DOHH2 (cell line): ENCODE measurements around the gene IHH.
A peak's percentile ranks its signal among the peaks of the same experiment; 100 is the strongest.

Source experiments
- H3F3A ChIP-seq: fragments of 200-600 bp; sonication (generic), shearing (Covaris generic); 2 replicates; pipeline ENCODE4 v1.6.0; 2016; ENCODE audit warnings: antibody characterized with exemption, mild to moderate bottlenecking; ENCODE audit not compliant: control insufficient read depth, insufficient read depth
- H3K27ac ChIP-seq: fragments of 200-600 bp; sonication (generic); 2 replicates; pipeline ENCODE4 v1.5.1; 2014; ENCODE audit warnings: low read depth, mild to moderate bottlenecking, low read length, moderate library complexity
- H3K27me3 ChIP-seq: fragments of 200-600 bp; sonication (generic); 2 replicates; pipeline ENCODE4 v1.6.1; 2014; ENCODE audit warnings: mild to moderate bottlenecking, low read length, mixed read lengths; ENCODE audit not compliant: control insufficient read depth
- H3K36me3 ChIP-seq: fragments of 200-600 bp; sonication (generic); 2 replicates; pipeline ENCODE4 v1.6.1; 2014; ENCODE audit warnings: mild to moderate bottlenecking, low read length, moderate library complexity, mixed read lengths; ENCODE audit not compliant: control insufficient read depth
- H3K4me1 ChIP-seq: fragments of 200-600 bp; sonication (generic); 2 replicates; pipeline ENCODE4 v1.6.1; 2014; ENCODE audit warnings: mild to moderate bottlenecking, low read length, mixed read lengths; ENCODE audit not compliant: control insufficient read depth
- H3K4me2 ChIP-seq: fragments of 200-600 bp; sonication (generic); 2 replicates; pipeline ENCODE4 v1.6.0; 2014; ENCODE audit warnings: mild to moderate bottlenecking, low read length, moderate library complexity
- H3K4me3 ChIP-seq: fragments of 200-600 bp; sonication (generic); 2 replicates; pipeline ENCODE4 v1.5.1; 2014; ENCODE audit warnings: mild to moderate bottlenecking, low read length, mixed read lengths
- H3K79me2 ChIP-seq: fragments of 200-600 bp; sonication (generic); 2 replicates; pipeline ENCODE4 v1.6.1; 2014; ENCODE audit warnings: mild to moderate bottlenecking, low read length, mixed read lengths; ENCODE audit not compliant: control insufficient read depth
- H3K9me2 ChIP-seq: fragments of 200-600 bp; sonication (generic); replicated peaks from 2 replicates; pipeline ENCODE4 v1.6.1; 2014; ENCODE audit warnings: mild to moderate bottlenecking, low read length, mixed read lengths; ENCODE audit not compliant: control insufficient read depth
- H3K9me3 ChIP-seq: fragments of 200-600 bp; sonication (generic); 2 replicates; pipeline ENCODE4 v1.6.1; 2014; ENCODE audit warnings: antibody characterized with exemption, low read length, mixed read lengths; ENCODE audit not compliant: control insufficient read depth, insufficient read depth
- H4K20me1 ChIP-seq: fragments of 200-600 bp; sonication (generic); 2 replicates; pipeline ENCODE4 v1.6.0; 2014; ENCODE audit warnings: low read depth, mild to moderate bottlenecking, antibody characterized with exemption, low read length, moderate library complexity; ENCODE audit not compliant: control insufficient read depth, insufficient read depth
- EZH2phosphoT487 ChIP-seq: fragments of 200-600 bp; sonication (generic); IDR thresholded peaks from 2 replicates; pipeline ENCODE4 v1.6.1; 2017; ENCODE audit warnings: borderline replicate concordance, mild to moderate bottlenecking, antibody characterized with exemption, low read length, moderate library complexity, mixed read lengths
- TF ChIP-seq, protein P1 (sequence below): fragments of 200-600 bp; sonication (generic); IDR thresholded peaks from one replicate; pipeline ENCODE4 v1.5.1; 2014; ENCODE audit warnings: antibody characterized with exemption, mild to moderate bottlenecking, low read depth, low read length; ENCODE audit not compliant: poor library complexity, severe bottlenecking

The IHH gene

DNA sequence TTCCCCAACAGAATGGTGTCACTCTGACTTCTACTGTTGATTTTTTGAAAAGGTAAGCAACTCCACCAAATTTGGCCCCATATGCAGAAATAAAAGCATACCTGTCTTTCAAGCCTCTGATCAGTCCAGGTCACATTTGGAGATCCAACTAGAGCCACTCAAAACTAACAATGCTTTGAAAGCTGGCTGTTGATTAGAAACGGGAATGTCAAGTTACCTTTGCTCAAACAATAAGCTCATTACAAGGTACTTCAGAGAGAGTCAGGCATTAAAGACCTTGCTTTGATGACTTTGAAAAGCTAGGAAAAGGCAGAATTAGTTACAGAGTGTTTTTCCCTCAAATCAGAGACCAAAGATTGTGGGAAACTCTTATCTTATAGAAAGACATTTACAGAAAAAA lies 4.8 kb upstream of the IHH start:
- no peaks in the 10 kb centered on the region for H3K36me3 ChIP-seq
- H3K4me1 ChIP-seq: no peaks in the 10 kb centered on the region
- no peaks in the 10 kb centered on the region for H3K9me3 ChIP-seq
- H3K27ac ChIP-seq: no peak overlapping the region
- H3K4me2 ChIP-seq: no peak overlapping the region
- 0 out of 2 replicates have a peak, but pooled peaks cover 3% of the 10 kb centered on the region for H4K20me1 ChIP-seq
- no peak overlapping the region for H3K4me3 ChIP-seq
- H3K9me2 ChIP-seq: no peaks in the 10 kb centered on the region
- H3F3A ChIP-seq: no peaks in the 10 kb centered on the region
- H3K27me3 ChIP-seq: peaks cover 24% of the 10 kb centered on the region
- TF ChIP-seq EZH2phosphoT487: no peak
- TF ChIP-seq, protein P1, sequence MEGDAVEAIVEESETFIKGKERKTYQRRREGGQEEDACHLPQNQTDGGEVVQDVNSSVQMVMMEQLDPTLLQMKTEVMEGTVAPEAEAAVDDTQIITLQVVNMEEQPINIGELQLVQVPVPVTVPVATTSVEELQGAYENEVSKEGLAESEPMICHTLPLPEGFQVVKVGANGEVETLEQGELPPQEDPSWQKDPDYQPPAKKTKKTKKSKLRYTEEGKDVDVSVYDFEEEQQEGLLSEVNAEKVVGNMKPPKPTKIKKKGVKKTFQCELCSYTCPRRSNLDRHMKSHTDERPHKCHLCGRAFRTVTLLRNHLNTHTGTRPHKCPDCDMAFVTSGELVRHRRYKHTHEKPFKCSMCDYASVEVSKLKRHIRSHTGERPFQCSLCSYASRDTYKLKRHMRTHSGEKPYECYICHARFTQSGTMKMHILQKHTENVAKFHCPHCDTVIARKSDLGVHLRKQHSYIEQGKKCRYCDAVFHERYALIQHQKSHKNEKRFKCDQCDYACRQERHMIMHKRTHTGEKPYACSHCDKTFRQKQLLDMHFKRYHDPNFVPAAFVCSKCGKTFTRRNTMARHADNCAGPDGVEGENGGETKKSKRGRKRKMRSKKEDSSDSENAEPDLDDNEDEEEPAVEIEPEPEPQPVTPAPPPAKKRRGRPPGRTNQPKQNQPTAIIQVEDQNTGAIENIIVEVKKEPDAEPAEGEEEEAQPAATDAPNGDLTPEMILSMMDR: no peak
- H3K79me2 ChIP-seq: no peaks in the 10 kb centered on the region

DNA sequence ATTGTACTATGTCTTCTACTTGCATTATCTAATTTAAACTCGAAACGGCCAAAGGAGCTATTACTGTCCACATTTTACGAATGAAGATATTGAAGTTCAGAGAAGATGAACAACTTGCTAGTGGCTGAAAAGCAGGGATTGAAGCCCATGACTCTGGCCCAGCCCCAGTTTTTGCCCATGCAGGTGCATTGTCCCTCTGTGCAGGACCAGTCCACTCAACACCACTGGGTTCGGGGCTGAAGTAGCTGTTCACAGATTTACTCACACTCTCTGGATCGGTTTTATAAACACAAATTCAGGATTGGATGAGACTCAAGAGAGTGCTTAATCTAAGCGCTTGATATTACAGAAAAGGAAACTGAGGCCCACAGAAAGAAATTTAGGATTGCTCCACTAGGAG lies 1.4 kb upstream of the IHH start:
- TF ChIP-seq EZH2phosphoT487: no peak
- TF ChIP-seq, protein P1: no peak
- Histone ChIP-seq H3K79me2 (no peaks in the 10 kb centered on the region), H3F3A (no peaks in the 10 kb centered on the region), H3K27ac (no peak overlapping the region), H3K4me2 (no peak overlapping the region), H4K20me1 (peaks cover 3% of the 10 kb centered on the region; the same call in 1 of the 2 replicates), H3K9me3 (no peaks in the 10 kb centered on the region), H3K9me2 (no peaks in the 10 kb centered on the region), H3K27me3 (peaks cover 56% of the 10 kb centered on the region), H3K36me3 (no peaks in the 10 kb centered on the region), H3K4me3 (no peak overlapping the region), H3K4me1 (no peaks in the 10 kb centered on the region)

DNA sequence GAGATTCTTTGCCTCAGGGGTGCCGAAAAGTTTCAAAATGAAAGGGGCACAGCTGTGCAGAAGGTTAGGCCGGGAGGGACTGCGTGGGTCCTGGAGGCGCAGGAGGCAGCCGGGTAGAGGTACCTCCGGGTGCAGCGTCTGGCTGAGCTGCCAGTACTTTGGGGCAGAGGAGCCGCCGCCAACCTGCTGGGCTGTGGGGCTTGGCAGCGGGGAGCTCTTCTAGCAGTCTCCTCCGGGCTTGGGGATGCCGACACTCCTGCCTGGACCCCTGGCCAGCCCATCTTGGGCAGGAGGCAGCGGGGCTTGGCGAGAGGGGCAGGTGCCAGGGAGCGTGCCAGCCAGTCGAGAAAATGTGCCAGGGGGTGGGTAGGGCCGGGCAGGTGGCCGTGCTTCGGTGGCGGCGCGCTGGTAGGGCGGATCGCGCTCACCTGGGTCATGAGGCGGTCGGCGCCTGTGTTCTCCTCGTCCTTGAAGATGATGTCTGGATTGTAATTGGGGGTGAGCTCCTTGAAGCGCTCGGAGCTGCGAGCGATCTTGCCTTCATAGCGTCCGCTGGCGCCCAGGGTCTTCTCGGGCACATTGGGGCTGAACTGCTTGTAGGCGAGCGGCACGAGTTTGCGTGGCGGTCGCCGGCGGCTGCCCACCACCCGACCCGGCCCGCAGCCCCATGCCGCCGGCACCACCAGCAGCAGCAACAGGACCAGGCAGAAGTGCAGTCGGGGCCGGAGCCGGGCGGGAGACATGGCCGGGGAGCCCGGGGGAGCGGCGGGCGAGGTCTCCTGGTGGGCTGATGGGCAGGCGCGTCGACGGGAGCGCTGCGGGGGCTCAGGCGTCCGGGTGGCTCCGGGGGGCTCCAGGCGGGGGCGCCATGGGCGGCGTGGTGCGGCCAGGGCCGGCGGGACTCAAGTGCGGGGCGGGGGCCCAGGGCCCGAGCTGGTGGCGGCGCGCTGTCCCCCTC lies 717 bp downstream of the IHH start:
- Histone ChIP-seq H3K4me2 (no peak overlapping the region), H3K4me1 (no peaks in the 10 kb centered on the region), H3K9me2 (no peaks in the 10 kb centered on the region), H3K27me3 (peaks cover 63% of the 10 kb centered on the region), H3K36me3 (no peaks in the 10 kb centered on the region), H3K79me2 (no peaks in the 10 kb centered on the region), H3K9me3 (no peaks in the 10 kb centered on the region), H4K20me1 (peaks cover 3% of the 10 kb centered on the region; the same call in 1 of the 2 replicates), H3F3A (no peaks in the 10 kb centered on the region), H3K27ac (no peak overlapping the region), H3K4me3 (no peak overlapping the region)
- TF ChIP-seq, protein P1: no peak
- TF ChIP-seq EZH2phosphoT487: 0 out of 2 replicates have a peak, but pooled peaks have one; percentile 27
